Stimulated activated naive CD8-positive, alpha-beta T cell treated with anti-CD3 and anti-CD28 coated beads, Interleukin-15, Interleukin-2, amounts not matched to agents 100 U/mL and 50 U/mL, for 24 hours (primary cell): ENCODE data around the gene APMAP.
"Not testable (repeated sequence)": the region's sequence is repeated elsewhere in the genome, so short reads cannot be mapped to it uniquely, and the experiment has no call there.

Source experiments
- ATAC-seq: fragments of 150-1000 bp; cut with Tn5 transposase; one replicate; pipeline ENCODE4 v1.10.0; 2021
- DNase-seq: peaks from one replicate; pipeline ENCODE4 v3.0.0; 2021

Gene APMAP

DNA sequence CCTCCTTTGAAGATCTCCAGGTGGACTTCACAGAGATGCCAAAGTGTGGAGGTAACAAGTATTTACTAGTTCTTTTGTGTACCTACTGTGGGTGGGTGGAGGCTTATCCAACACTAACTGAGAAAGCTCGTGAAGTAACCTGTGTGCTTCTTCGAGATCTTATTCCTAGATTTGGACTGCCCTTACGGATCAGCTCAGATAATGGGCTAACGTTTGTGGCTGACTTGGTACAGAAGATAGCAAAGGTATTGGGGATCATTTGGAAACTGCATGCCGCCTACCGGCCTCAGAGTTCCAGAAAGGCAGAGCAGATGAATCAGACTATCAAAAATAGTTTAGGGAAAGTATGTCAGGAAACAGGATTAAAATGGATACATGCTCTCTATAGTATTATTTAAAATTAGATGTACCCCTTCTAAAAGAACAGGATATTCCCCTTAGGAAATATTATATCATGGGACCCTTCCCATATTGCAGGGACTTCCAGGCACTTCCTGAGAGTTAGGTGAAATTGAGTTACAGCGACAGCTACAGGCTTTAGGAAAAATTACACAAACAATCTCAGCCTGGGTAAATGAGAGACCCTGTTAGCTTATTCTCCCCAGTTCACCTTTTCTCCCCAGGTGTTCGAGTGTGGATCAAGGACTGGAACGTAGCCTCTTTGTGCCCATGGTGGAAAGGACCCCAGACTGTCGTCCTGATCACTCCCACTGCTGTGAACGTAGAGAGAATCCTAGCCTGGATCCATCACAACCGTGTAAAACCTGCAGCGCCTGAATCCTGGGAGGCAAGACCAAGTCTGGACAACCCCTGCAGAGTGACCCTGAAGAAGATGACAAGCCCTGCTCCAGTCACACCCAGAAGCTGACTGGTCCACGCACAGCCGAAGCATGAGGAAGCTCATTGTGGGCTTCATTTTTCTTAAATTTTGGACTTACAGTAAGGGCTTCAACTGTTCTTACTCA lies 61.5 kb downstream of the APMAP start:
- ATAC-seq, DNase-seq: not testable (repeated sequence)

DNA sequence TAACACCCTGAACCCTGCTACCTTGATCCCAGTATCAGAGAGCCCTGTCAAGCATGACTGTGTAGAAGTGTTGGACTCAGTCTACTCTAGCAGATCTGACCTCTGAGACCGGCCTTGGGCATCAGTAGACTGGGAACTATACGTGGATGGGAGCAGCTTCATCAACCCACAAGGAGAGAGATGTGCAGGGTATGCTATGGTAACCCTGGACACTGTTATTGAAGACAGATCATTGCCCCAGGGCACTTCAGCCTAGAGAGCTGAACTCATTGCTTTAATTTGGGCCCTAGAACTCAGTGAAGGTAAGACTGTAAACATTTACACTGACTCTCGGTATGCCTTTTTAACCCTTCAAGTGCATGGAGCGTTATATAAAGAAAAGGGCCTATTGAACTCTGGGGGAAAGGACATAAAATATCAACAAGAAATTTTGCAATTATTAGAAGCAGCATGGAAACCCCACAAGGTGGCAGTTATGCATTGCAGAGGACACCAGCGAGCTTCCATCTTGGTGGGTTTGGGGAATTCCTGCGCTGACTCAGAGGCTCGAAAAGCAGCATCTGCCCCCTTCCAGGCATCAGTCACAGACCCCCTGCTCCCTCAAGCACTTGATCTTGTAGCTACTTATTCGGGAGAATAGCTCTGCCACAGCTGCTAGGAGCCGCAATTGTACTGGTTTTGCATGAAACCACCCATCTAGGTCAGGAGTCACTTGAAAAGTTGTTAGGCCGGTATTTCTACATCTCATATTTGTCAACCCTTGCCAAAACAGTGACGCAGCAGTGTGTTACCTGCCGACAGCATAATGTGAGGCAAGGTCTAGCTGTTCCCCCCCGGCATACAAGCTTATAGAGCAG lies 62.5 kb downstream of the APMAP start:
- DNase-seq = peak; percentile 38
- not testable (repeated sequence) for ATAC-seq

DNA sequence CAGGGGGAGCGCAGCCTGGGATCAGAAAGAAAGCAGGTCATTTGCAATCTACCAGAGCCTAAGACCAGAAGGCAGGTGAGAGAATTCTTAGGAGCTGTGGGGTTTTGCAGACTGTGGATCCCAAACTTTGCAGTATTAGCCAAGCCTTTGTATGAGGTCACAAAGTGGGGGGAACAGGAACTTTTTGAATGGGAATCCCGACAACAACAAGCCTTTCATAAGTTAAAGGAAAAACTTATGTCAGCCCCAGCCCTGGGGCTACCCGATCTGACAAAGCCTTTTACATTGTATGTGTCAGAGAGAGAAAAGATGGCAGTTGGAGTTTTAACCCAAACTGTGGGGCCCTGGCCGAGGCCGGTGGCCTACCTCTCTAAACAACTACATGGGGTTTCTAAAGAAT lies 63.3 kb downstream of the APMAP start:
- not testable (repeated sequence) for ATAC-seq, DNase-seq

DNA sequence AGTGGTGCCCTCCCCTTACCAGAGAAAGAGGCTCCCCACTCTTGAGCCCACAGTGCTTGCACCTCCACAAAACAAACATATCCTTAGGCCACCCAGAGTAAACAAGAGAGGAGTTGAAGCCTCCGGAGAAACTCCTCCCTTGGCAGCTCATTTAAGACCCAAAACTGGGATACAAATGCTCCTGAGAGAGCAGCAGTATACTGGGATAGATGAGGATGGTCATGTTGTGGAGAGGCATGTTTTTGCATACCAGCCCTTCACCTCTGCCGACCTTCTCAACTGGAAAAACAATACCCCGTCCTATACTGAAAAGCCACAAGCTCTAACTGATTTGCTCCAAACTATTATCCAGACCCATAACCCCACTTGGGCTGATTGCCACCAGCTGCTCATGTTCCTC lies 71.8 kb downstream of the APMAP start:
- DNase-seq, ATAC-seq: not testable (repeated sequence)

DNA sequence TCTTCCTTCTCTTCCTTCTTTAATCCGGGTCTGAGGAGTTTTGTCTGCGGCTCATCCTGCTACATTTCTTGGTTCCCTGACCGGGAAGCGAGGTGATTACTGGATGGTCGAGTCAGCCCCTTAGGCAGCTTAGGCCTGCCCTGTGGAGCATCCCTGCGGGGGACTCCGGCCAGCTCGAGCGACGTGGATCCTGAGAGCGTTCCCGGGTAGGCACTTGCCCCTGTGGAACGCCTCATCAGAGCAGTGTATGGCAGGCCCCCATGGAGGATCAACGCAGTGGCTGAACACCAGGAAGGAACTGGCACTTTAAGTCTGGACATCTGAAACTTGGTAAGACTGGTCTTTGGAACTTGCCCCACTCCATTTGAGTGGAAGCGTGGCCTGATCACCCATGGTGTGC lies 72.9 kb downstream of the APMAP start:
- ATAC-seq, DNase-seq: not testable (repeated sequence)

DNA sequence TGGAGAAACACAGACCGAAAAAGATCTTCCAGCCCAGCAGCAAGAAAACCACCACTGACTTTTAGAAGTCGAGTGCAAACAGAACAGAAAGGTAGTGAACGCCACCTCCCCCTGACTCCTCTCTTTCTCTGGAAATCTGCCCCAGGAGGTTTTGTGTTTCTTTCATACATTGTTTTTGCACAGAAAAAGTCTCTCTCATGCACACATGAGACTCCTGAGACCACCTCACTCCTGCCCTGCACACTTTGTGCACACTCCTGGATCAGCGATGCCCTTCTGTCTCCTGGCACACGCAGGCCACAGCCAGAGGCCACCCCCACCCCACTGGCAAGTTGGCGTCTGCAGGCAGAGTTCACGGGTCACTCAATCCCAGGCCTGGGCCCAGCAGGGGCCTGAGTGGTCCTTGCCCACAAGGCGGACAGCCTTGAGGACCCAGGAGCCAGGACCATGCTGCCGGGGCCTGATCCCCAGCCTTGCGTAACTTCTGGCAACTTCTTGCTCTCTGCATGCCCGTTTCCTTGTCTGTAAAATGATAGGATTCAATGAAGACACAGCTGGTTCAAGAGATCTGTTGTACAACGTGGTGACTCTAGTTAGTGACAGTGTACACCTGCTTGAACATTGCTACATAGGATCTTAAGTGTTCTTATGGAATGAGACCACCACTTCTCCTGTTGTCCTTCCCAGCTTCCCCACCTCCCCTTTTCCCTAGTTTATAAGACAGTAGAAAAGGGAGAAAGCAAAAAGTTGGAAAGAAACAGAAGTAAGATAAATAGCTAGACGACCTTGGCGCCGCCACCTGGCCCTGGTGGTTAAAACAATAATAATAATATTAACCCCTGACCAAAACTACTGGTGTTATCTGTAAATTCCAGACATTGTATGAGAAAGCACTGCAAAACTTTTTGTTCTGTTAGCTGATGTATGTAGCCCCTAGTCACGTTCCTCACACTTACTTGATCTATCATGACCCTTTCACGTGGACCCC lies 73.7 kb downstream of the APMAP start:
- ATAC-seq (no peak), DNase-seq (no peak)

DNA sequence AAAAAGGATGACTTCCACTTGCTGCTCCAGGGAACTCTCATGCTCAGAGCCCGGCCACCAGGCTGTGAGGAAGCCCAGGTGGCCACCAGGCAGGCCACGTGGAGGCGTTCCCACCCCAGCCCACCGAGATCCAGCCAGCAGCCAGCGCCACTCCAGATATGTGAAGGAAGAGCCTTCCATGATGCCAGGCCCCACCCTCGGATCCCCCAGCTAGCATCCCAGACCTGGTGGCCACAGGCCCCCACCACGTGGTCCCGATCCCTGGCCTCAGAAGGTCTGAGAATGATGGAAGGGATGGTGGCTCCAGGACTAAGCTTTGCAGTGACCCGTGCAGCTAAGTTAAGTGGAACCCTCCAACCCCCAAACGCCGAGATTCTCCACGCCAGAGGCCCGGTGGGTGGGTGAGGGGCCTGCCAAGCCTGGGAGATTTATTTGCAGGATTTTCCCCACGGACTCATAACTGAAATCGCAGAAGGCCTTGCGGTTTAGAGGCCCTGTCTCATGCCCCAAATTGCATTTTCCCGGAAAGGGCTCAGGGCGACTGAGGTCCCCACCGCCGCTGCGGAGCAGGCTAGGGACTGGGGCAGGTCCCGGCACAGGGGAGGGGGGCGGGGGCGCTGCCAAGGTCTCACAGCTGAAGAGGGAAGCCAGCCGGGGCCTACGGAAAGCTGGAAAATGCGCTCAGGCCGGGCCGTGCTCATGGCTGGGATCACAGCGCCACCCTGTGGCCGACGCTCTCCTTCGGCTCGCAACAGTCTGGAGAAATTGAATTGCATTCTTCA lies 74.6 kb downstream of the APMAP start:
- DNase-seq (peak; percentile 60), ATAC-seq (peak; percentile 64)

DNA sequence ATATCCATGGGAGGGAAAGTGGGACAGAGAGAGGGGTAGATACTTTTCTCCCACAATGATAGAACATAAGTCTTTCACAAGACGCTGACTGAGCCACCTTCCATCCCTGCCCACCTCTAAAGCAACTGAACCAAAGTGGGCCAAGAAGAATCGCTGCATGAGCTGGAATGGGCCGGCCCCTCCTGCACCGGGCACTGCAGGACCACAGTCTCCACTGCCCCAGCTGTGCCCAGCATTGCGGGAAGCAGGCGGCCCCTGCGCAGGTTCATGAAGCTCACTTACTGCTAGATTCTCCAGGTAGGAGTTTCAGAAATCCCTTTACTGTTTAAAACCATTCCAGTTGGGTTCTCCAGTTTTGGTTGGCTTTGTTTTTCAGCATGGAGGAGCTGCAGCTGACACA lies 75.5 kb downstream of the APMAP start:
- DNase-seq = no peak
- ATAC-seq = no peak

DNA sequence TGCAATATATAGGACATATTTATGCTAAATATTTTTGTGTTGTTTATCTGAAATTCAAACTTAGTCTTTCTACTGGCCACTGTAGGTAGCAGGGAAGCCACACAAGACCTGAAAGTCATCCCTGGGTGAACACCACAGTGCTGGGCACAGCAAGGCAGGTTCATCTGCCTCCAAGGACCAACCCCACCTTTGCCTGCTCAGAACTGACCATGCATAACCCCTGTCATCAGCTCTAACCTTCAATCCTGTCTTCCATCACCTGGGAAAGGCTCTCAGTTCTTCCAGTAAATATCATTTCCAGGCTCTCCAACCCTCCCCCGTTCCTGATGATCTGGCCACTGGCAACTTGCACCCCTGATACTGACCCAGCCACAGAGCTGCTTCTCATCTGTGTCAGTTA lies 76.1 kb downstream of the APMAP start:
- no peak for DNase-seq
- no peak for ATAC-seq

DNA sequence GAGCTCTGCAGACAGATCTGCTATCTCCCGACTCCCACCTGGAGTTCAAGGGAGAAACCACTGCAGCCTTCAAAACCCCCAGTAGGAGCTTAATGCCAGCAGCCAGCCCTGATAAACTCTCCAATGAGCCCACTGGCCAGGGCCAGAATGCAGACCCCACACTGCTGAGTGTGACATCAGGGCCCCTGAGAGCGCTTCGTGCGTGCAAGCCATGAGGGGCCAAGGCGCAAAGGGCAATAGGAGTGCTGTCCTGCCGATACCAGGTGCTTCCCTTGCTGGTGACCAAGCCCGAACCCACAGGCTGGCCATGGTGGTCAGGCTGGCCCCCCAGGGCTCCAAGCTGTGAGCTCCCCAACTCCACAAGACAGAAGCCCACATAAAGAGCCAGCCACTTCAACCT lies 76.7 kb downstream of the APMAP start:
- no peak for ATAC-seq

DNA sequence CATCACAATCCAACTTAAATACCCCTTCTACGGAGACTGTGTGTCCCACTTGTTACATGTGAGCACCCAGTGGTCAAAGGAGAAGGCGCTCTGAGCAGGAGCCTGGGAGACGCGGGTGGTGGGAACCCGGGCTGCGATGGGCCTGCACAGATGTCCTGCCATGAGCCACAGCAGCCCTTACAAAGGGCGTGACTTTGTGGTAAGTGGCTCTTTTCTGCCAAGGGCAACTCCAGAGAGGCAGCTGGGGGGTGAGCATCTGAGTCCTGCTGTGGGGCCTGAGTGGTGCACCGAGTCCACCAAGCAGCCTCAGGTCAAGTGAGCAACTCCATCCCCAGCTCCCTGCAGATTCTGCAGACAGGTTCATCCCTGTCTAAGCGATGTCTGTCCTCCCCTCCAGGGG lies 77.1 kb downstream of the APMAP start:
- ATAC-seq (no peak), DNase-seq (no peak)

More for the DNA sequence above, 76.7 kb downstream of the APMAP start:
- no peak for DNase-seq

DNA sequence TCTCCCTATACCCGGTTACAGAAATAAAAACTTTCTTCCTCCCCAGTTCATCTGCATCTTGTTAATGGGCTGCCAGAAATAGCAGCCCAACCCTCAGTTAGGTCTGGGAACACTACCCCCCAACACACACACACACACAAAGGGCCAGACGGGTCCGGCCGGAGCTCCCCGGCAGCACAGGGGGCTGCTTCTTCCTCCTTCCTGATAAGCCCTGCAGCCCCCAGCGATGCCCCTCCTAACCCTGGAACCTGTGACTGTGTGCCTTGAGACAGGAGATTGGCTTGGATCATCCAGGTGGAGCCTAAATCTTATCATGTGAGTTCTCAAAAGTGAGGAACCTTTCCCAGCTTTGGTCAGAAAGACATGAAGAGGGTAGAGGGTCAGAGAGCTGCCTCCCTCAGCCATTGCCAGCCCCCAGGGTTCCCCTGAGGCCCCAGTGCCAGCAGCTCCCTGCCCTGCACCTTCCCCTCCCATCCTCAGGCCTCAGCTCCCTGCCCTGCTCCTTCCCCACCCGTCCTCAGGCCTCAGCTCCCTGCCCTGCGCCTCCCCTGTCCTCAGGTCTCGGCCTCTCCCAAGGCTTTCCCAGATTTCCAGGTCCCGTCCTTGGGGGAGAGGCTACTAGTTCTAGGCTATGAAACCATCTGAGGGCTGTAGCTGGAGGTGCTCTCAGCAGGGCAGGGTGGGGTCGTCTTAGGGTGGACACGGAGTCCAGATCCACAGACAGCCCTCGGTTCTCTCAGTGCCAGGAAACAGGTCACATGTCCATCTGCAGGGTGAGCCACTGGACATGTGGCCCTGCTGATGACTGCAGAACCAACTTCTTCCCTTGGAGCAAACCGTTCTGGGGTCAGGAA lies 77.9 kb downstream of the APMAP start:
- ATAC-seq = no peak

DNA sequence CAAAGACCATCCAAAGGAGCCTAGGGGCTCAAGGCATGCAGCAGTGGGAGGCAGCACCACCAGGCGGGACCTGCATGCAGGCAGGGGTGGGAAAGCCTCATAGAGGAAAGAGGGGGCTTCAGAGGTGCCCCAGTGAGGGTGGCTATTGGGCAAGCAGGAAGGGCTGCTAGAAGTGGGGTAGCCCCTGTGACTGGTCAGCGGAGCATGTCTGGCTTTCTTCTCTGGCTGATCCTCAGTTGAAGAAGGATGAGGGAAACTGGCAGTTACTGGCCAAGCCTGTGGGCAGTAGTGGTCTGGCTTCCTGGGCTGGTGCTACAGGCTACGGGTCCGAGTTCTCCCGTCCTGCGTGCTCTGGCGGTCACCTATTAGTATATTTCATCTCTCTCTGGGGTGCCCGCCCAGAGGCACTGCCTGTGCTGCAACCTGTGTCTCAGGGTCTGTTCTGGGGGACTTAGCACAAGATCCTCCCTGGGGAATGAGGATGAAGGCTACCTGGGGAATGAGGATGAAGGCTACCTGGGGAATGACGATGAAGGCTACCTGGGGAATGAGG lies 79.4 kb downstream of the APMAP start:
- ATAC-seq = no peak
- no peak for DNase-seq

More for the DNA sequence above, 77.9 kb downstream of the APMAP start:
- no peak for DNase-seq
